Measurements from ENCODE around the gene PPIE. TPM values are rescaled to one million over a fixed set of nuclear protein-coding genes. Genes with fewer than 3 reads are reported as not detected.
"Not testable (repeated sequence)": the region's sequence is repeated elsewhere in the genome, so short reads cannot be mapped to it uniquely, and the experiment has no call there.

Gene PPIE
- total RNA-seq, 1 donor from 2014 or later: 28.2 TPM

DNA sequence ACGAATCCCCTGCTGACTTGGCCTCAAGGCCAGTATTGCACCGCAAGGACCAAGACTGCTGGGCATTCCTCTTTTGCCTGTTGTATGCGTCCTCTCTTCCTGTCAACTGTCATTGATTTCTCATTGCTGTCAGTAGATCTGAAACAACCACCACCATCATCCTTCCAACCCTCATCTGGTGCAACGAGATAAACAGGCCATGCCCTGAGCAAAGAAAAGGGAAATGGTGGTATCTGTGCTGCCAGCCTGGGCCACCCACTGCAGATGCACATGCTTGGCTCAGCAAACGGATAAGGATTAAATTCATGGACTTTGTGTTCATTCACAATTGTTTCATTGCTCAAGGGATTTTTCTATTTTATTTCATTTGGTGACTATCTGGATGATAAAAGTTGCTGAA, 18.8 kb downstream of the PPIE start:
- no peak for DNase-seq (ENCODE audit: low spot score)

DNA sequence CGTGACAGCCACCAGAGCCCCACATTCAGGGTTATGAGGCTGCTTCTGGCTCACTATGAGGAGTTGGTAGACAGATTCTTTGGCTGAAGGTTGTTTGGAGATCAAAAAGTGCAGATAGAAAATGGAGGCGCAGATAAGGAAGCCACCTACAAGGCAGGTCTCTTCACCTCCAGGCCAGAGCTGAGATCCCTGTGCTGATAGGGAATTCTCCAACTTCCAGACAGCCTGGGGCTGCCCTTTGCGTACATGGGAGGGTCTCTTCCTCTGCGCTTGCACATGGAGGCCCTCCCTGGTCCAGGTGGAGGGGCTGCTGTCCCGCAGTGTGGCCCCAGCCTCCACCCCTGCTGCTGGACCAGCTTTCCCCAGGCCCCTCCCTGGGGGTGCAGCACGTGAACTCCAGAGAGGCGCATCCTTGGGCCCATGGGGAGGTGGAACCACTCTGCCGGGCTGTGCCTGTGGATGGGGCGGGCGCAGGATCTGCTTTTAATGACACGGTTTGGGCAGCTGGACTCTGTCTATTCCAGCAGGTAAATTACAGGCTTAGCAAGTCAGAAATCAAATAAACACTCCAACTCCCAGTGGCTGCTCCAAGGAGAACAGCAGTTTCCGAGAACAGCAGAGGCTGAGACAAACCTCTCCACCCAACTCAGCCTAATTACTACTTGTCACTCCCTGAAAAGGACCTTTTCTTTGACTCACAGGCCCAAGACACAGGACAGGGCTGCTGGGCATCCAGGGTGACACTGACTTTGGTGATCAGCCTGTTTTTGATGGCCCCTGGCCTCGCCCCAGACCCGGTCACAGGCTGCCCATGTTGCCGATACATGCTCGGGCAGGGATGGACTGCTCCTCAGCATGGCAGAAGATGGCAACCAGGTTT, 20.1 kb downstream of the PPIE start:
- no peak for DNase-seq (ENCODE audit: low spot score)

DNA sequence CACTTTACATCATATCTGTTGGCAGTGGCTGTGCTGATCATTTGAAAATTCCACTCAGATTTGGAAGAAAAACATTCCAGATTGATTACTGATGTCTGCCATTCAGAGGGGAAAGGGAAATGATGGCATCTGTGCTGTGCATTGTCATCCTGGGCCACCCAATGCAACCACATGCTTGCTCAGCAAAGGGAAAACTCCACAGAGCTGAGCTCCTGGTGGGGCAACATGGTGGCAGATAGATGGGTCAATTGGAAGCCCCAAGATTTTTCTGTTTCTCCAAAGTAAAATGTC, 20.7 kb downstream of the PPIE start:
- DNase-seq (ENCODE audit: low spot score): no peak

DNA sequence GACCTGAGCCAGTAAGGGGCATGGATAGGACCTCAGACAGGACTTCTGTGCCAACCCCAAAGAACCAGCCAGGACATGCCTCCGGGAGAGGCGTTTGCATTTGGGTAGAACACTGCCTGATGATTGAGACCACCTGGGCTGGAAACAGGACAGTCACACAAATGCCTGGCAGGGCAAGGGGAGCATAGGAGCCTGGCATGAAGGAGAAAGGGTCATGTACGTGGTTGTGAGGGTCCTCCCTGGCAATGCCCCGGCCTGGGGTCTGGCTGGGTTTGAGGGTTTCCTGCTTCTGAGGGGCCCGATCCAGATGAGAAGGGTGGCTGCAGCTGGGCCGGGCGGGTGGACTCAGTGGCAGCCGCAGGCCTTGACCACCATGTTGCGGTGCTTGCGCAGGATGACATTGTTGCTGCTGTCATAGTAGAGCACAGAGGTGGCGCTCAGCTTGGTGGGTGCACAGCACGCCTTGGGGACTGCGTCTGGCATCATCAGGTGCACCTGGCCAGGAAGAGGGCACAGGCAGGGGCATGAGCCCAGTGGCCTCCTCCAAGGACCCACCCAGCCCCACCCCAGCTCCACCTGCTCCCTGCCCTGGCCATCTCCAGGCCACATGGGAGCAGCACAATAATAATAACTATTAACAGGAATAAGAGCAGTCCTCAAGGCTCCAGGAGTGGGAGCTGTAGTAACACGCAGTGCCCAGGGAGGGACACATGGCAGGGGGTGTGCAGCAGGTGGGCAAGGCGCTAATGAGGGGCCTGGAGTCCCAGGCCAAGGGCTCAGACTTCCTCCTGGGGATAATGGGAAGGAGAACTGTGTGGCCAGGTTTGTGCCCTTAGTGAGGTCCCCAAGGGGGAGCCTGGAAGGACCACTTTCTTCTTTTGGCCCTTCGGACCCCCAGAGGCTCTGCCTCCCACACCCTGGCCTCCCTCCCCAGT, 21.7 kb downstream of the PPIE start:
- no peak for DNase-seq (ENCODE audit: low spot score)

DNA sequence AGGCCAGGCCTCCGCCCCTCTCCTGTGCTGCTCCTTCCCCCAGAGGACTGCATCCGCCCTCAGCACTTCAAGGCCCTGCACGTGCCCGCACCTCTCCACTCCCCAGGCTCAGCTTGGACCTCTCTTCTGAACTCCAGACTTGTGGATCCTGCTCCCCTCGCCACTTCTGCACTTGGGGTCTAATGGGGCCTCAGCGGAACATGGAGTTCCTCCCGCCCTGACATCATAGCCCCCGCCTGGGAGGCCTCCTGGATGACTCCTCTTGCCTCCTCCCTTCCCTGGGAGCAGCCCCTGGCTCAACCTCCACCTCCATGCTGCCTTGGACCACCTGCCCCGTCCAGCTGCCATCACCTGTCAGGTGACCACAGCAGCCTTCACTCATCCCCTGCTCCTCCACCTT, 22.3 kb downstream of the PPIE start:
- no peak for DNase-seq (ENCODE audit: low spot score)

DNA sequence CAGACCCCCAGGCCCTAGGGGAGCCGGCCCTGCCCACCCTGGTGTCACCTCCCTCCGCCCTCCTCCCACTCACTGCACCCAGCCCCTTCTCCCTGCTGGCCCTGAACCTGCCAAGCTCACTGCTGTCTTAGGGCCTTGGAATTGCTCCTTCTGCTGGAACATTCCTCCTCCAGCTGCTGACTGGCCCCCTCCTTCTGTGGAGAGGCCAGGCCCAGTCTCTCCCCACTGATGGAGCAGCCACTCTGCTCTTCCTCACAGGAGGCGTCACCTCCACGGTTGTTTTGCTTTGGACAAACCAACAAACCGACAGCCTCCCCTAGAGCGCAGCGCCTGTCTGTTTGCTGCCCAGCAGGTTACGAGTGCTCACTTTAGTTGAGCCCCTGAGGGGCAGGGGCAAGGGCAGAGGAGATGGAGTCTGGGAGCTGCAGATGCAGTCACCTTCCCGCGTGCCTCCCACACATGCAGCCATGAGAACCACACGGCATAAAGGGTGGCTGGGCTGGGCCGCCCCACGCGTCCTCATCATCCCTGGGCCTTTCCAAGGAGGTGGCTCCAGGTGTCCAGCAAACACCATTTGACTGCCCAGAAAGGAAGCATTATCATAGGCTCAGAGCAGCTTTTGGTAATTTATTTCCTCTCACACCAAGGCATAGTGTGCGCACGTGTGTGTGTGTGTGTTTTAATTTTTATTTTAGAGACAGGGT, 23.0 kb downstream of the PPIE start:
- peak; percentile 76 for DNase-seq (ENCODE audit: low spot score)

DNA sequence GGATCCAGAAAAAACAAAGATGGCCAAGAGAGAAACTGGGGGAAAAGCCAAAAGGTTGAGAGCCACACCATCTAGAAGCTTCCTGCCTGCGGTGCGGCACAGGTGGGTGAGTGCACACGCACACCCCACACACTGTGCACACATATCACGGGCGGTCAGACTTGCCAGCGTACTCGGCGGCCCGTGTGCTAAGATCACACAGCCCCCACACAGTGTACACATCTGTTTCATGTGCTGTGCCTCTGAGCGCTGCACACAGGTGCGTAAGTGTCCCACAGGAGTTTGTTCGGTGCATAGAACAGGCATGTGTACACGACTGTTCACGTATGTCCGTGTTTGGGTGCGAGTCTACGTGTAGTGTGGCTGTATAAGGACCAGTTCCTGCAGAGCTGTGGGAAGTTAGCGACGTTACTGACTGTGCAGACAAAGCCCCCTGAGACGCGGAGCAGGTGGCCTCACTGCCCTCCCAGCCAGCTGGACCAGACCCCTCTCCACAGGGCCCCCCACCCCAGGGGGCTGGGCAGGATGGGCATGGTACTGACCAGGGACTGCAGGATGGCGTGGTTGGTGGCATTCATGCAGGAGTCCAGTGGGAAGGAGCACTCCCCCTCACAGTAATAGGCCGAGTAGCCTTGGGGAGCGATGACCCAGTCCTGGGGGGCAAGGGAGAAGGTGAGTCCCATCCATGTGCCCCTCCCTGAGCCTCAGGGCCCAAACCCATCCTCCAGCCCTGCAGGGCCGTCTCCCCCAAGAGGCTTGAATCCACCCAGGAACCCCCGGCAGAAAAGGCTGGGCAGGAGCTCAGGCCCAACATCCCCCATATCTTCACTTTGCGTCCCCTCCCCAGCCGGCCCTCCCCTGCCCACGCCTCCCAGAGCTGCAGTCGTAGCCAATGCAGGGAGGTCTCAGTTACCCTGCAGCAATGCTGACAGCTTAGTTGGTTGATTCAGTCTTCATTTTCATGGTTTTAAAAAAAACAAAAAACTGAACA, 24.2 kb downstream of the PPIE start:
- peak; percentile 59 for DNase-seq (ENCODE audit: low spot score)

DNA sequence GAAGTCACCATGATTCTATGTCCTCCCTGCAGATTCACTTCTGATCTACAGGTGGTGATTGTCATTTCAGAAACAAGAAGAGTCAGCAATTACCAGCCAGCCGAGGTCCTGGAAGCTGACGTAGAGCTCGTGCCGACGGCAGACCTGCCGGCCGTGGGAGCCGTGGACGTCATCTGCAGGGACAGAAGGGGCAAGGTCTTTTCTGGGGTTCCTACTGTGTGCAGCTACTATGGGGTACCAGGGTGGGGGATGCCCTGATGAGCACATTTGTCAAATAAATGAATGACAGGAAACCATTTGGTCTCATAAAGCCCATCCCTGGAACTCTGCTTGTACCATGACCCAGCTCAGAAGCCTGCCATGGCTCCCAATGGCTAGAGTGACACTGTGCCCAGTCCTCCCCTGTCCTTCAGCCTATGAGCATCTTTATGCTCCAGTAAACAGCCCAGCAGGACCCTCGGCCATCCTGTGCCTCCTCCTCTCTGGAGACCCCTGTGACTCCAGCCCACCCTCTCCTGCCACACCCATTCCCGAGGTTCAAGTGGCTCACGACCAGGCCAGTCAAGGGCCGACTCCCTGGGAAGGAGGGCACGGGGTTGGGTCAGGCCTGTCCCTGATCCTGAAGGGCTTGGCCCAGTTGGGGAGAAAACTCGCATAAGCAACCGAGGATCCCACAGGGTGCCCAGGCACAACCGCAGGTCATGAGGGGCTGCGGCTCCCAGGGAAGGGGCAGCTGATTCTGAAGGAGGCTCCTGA, 25.1 kb downstream of the PPIE start:
- peak; percentile 76 for DNase-seq (ENCODE audit: low spot score)

DNA sequence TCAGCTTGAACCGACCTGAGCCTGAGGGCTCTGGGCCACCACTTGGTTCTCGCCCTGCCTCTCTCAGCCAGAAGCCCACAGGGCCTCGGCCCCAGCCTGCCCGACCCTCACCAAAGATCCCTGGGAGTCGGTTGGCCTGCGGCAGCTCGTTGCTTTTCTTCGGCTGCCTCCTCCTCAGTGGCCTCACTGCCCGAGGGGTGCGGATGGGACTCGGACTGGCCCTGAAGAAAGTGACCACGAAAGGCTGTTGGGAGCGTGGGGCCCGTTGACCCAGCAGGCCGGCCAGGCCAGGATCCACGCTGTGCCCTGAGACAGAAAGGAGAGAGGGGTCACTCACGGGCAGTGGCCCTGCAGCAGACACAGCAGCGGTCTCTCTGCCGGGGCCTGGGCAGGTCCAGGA, 25.8 kb downstream of the PPIE start:
- DNase-seq (ENCODE audit: low spot score): peak; percentile 41

DNA sequence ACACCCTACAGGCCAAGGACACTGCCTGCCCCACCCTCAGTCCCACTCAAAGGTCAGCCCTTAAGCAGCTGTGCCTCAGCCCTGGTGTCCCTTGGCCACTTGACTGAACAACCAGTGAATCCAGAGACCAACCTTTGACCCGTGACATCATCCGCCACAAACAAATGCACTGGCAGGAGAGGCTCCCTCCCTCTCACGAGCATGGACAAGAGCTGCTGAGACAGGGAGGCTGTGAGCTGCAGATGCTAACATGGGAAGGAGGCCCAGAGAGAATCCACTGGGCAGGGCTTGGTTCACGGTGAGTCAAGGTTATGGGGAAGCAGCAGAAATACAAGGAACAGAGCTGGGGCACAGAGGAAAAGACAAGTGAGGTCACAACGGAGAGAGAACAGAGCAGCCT, 27.8 kb downstream of the PPIE start:
- DNase-seq (ENCODE audit: low spot score): not testable (repeated sequence)

DNA sequence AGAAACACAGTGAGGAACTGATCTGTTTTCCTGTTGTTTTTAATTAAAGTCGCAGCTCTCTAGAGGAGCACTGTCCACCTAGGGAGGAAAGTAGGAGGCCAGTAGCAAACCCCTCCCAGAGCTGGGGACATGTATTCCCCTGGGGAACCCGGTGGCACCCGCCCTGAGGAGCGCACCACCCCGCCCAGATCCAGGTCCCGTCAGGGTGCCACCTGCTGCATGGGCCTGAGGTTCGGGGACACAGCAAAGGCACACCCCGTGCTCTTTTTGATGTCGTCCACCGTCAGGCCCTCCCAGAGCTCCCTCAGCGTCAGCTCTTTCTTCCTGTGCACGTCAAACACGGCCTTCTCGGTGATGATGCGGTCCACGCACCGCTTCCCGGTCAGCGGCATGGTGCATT, 30.8 kb downstream of the PPIE start:
- peak; percentile 62 for DNase-seq (ENCODE audit: low spot score)

DNA sequence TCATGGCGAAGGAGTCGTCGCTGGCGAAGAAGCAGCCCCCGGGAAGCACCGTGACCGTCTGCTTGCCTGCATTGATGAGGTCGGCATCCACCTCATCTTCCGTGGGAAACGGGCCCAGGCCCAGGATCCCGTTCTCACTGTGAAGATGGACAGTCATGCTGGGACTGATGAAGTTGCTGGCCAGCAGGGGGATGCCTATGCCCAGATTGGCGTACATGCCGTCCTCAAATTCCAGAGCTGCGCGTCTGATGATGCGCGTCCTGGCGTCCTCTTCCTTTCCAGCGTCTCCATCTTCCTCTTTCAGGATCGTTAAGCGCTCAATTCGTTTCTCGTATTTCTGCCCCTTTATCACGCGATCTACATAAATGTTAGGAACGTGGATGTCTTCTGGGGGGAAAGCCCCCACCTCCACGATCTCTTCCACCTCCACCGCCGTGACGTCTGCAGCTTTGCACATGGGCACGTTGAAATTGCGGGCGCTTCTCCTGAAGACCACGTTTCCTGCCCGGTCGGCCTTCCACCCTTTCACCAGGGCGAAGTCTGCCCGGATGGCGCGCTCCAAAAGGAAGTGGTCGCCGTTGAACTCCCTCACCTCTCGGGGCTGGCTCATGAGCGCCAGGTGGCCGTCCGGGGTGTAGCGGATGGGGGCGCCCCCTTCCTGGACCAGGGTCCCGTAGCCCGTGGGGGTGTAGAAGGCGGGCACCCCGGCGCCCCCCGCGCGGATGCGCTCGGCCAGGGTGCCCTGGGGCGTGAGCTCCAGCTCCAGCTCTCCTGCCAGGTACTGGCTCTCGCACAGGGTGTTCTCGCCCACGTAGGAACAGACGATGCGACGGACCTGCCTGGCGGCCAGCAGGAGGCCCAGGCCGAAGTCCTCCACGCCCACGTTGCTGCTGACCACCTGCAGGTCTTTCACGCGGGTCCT, 31.7 kb downstream of the PPIE start:
- DNase-seq (ENCODE audit: low spot score): not testable (repeated sequence)

DNA sequence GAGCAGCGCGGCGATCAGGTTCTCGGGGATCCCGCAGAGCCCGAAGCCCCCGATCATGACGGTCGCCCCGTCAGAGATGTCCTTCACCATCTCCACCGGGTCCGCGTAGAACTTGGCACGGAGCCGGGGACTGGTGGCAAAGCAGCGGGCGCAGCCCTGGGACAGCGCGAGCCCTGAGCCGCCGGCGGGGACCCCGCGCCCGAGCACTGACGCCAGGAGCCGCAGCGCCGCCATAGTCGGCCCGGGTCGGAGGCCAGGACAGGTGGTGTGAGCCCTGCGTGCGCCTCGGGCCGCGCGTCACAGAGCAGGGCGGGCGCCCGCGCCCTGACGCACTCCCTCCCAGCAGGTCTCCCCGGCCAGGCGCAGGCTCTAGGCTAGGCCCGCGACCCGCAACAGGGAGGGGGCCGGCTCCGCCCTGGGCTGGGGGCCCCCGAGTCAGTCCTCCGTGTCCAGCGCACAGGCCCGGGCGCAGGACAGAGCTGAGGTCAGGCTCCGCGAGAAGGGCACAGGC, 32.4 kb downstream of the PPIE start, which contains the start of gene OXCT2:
OXCT2 (minus strand) TSS at position 327 of the 511 bp plus-strand sequence; CDS start at position 234, 93 bp downstream.
- peak; percentile 53 for DNase-seq (ENCODE audit: low spot score)

DNA sequence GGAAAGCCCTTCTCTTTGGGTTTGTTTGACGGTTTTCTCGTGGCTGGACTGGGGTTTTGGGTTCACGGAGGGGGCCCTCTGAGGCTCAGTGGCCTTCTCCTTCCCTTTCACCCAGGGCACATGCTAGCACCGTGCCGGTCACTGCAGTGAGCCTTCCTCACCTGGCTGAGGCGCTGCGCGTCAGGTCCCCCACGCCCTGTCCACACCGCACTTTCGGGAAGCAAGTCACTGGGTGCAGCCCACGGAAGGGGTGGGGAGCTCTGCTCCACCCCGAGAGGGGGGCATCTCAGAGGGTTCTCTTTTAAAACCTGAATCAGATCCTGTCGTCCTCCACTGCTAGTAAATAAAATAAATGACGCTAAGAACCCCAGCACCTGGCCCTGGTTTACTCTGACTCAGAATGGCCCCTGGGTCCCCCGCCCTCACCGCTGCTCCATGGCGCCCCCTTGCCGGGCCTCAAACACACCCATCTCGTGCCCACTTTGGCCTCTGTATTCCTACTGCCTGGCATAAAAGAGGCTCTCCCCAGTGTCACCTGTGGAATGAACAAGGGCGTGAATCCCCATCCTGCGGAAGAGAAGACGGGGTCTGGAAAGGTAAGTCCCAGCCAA, 34.8 kb downstream of the PPIE start:
- not testable (repeated sequence) for DNase-seq (ENCODE audit: low spot score)

DNA sequence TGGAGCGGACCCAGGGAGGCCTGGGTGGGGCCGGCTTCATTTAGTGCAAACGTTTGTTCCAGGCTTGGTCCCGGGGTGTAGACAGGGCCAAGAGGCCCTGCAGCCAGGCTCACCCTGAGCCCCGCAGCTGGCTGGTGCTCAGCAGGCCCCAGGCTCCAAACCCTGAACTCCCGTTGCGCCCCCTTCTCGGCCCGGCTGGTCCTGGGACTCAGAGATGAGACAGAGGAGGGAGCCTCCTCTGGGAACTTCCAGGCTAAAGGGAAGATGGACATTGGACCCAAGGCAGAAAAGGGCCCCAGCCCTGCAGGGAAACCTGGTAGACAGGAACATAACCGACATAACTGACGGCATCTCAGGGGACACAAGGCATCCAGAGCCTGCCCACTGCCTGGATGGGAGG, 36.5 kb downstream of the PPIE start:
- peak; percentile 67 for DNase-seq (ENCODE audit: low spot score)

DNA sequence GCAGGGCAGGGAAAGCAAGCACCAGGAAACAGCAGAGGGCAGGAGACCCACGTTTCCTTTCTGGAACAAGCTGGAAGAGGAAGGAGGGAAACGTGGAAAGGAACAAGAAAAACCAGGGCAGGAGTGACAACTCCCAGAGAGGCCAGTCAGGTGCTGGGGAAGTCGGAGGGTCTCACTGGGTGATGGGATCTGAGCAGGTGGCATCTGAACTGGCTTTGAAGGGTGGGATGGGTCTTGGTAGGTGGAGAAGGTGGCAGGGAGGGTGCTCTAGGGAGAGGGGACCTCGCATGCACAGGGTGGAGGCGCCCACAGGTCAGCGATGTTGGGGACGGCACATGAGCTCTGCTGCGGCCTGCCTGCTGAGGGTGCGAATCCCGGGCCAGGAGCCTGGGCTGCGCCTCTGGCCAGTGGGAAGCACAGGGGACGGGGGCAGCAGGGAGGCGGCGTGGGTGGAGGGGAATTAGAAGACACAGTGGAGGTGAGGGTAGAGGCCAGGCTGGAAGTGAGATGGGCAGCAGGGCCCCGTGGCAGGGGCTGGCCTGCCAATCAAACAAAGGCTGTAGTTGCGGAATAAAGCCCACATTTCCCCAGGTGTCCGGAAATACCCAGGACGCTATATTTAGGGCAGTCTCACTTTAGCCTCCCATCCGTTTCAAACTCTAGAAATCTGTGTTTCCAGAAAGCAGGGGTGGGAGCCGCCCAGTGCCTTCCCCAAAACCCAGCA, 37.2 kb downstream of the PPIE start:
- DNase-seq (ENCODE audit: low spot score): peak; percentile 57

DNA sequence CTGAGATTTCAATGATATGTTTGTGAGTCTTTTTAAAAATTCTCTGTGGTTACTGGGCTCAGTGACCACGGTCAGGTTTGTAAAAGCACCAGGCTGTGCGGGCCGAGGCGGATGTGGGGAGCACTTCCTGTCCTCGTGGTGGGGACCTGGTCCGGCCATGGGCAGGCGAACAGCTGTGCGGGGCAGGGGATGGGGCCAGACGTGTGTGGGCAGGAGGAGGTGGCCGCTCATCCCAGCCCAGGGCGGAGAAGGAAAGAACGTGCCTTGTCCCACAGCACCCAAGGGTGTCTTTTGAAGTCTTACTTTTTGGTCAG, 37.7 kb downstream of the PPIE start:
- DNase-seq (ENCODE audit: low spot score): peak; percentile 85

Measured in mesenteric fat pad (tissue), 1 donor.